ENCODE results near the gene ZNF385C.

DNA sequence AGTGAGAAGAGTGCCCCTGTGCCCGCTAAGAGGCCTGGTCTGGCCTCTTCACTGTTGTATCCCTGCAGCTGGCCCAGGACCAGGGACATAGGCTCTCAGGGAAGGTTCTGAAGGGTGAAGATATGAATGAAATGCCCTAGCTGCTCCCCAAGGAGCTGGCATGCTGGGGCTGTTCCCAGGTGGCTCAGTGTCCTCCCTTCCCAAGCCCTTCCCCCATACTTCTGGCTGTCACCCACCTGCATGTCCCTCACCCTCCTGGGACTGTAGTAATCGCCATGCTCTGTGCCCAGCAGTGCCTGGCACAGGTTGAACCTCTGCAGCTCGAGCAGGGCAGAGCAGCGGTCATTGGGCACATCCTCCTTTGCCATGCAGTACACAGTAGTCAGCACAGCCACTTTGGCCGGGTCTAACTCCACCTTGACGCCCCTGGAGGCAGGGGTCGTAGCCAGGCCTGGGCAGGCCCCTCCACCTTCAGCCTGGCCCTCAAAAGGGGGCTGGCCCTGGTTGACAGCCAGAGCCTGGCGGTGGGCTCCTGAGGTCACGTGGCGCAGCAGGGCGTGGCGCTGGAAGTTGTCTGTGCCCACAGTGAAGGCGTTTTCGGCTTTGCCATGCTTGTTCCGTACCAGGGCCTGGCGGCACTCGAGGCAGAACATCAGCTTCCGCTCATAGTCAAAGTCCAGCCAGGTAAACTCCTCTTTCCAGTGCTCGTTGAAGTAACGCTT, 55.5 kb downstream of the ZNF385C start:
- TF ChIP-seq POLR2A (IDR thresholded peaks at IDR 0.05) (no peak), CTCF (IDR thresholded peaks at IDR 0.05 in 4 of 5, conservative IDR thresholded peaks at IDR 0.05 in 1 of 5) (no peak)

All from gastrocnemius medialis (tissue), 4 donors.